Measurements from ENCODE around the gene AIDA. TPM values are rescaled to one million over a fixed set of nuclear protein-coding genes. Genes with fewer than 3 reads are reported as not detected.

Gene AIDA
- polyA plus RNA-seq, 3 donors, result 63.0 to 67.3 (median 65.1) TPM

Other genes starting within 250 kb of the AIDA start
- 1 to 10 TPM in 2 of 3 donors, under 1 TPM in 1; 0.51 to 2.0 (median 1.3) TPM for gene HHIPL2, start 164.4 kb downstream of the AIDA start, polyA plus RNA-seq (ENCODE audit: insufficient read length in 3 of 3)
- 10 to 100 TPM; 13.7 to 20.1 (median 17.4) TPM for gene TAF1A, start 122.6 kb downstream of the AIDA start, polyA plus RNA-seq (ENCODE audit: insufficient read length in 3 of 3)
- 10 to 100 TPM; 60.0 to 88.9 (median 78.6) TPM for gene MIA3, start 94.4 kb downstream of the AIDA start, polyA plus RNA-seq (ENCODE audit: insufficient read length in 3 of 3)
- gene BROX, start 73 bp upstream of the AIDA start, polyA plus RNA-seq (ENCODE audit: insufficient read length in 3 of 3), result 10 to 100 TPM; 32.4 to 46.2 (median 42.6) TPM
- gene FAM177B, start 24.7 kb upstream of the AIDA start, polyA plus RNA-seq (ENCODE audit: insufficient read length in 3 of 3), result under 1 TPM; 0.13 to 0.71 (median 0.36) TPM
- gene DISP1, start 102.5 kb upstream of the AIDA start, polyA plus RNA-seq (ENCODE audit: insufficient read length in 3 of 3), result 10 to 100 TPM; 14.2 to 17.4 (median 16.4) TPM